Measurements from ENCODE around the gene VPS26A.

GRCh38 chr10:69201045-69201444 lies 77.1 kb downstream of the VPS26A start:
- TF ChIP-seq, protein P1, sequence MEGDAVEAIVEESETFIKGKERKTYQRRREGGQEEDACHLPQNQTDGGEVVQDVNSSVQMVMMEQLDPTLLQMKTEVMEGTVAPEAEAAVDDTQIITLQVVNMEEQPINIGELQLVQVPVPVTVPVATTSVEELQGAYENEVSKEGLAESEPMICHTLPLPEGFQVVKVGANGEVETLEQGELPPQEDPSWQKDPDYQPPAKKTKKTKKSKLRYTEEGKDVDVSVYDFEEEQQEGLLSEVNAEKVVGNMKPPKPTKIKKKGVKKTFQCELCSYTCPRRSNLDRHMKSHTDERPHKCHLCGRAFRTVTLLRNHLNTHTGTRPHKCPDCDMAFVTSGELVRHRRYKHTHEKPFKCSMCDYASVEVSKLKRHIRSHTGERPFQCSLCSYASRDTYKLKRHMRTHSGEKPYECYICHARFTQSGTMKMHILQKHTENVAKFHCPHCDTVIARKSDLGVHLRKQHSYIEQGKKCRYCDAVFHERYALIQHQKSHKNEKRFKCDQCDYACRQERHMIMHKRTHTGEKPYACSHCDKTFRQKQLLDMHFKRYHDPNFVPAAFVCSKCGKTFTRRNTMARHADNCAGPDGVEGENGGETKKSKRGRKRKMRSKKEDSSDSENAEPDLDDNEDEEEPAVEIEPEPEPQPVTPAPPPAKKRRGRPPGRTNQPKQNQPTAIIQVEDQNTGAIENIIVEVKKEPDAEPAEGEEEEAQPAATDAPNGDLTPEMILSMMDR (IDR thresholded peaks at IDR 0.05) = no peak
- TF ChIP-seq POLR2AphosphoS5 (IDR thresholded peaks at IDR 0.05) (no peak), POLR2A (IDR thresholded peaks at IDR 0.05) (no peak)

Data from prostate gland (tissue), 2 donors.